Ascending aorta (tissue), 2 donors: ENCODE results near the gene ERFE. TPM values are rescaled to one million over a fixed set of nuclear protein-coding genes. Genes with fewer than 3 reads are reported as not detected.

ENCODE experiments used
- DNase-seq, 2 donors: peaks; one replicate each; pipeline ENCODE4 v3.0.0-alpha.2; 2019; ENCODE audit warnings: low spot score in 2 of 2
- H3K27ac ChIP-seq, 2 donors: fragments of 200-600 bp; sonication (generic); one replicate each; pipeline ENCODE4 v1.5.1; 2016 to 2017; ENCODE audit warnings: mild to moderate bottlenecking in 1 of 2
- H3K27me3 ChIP-seq: fragments of 200-600 bp; sonication (generic); one replicate; pipeline ENCODE4 v1.5.1; 2017
- H3K36me3 ChIP-seq, 2 donors: fragments of 200-600 bp; sonication (generic); one replicate each; pipeline ENCODE4 v1.5.1; 2016
- H3K4me1 ChIP-seq, 2 donors: fragments of 200-600 bp; sonication (generic); one replicate each; pipeline ENCODE4 v1.5.1; 2016 to 2017; ENCODE audit warnings: mild to moderate bottlenecking in 1 of 2
- H3K4me3 ChIP-seq, 2 donors: fragments of 200-600 bp; sonication (generic); one replicate each; pipeline ENCODE4 v1.5.1; 2016 to 2017; ENCODE audit warnings: mild to moderate bottlenecking in 1 of 2
- H3K9me3 ChIP-seq, 2 donors: fragments of 200-600 bp; sonication (generic); one replicate each; pipeline ENCODE4 v1.5.1; 2016
- intact Hi-C: fragments of 100-400 bp; cut with DNase I; formaldehyde crosslinking; loops from one replicate; pipeline ENCODE4 v1.15.1; 2023
- total RNA-seq: library from RNA; depleted of rRNA; stranded (reverse); fragments of >200 nt; gene quantifications from one replicate; pipeline ENCODE4 v1.1.0, GENCODE V29; 2016
- TF ChIP-seq, protein P1 (sequence below), 3 experiments: fragments of 200-600 bp in 2 of 3; fragments of 450-650 bp in 1 of 3; sonication (generic) in 2 of 3; IDR thresholded peaks; one replicate each; pipeline ENCODE4 v1.5.1; 2016 to 2019; ENCODE audit warnings: antibody characterized with exemption in 3 of 3, mild to moderate bottlenecking in 1 of 3, moderate library complexity in 1 of 3

The ERFE gene
- total RNA-seq, 1 donor from 2014 or later: 3.3 TPM

DNA sequence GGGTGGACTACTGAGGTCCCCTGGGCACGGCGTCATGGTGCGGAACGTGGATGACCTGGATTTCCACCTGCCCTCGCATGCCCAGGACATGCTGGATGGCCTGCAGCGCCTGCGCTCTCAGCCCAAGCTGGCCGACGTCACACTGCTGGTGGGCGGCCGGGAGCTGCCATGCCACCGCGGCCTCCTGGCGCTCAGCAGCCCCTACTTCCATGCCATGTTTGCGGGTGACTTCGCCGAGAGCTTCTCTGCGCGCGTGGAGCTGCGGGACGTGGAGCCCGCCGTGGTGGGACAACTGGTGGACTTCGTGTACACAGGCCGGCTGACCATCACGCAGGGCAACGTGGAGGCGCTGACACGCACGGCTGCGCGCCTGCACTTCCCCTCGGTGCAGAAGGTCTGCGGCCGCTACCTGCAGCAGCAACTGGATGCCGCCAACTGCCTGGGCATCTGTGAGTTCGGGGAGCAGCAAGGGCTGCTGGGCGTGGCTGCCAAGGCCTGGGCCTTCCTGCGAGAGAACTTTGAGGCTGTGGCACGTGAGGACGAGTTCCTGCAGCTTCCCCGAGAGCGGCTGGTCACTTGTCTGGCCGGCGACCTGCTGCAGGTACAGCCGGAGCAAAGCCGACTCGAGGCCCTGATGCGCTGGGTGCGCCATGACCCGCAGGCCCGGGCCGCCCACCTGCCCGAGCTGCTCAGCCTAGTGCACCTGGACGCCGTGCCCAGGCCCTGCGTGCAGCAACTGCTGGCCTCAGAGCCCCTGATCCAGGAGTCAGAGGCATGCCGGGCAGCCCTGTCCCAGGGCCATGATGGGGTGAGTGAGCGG, 17.8 kb upstream of the ERFE start:
- no peak for DNase-seq
- Histone ChIP-seq H3K36me3 (peaks cover 5 to 10% of the 10 kb centered on the region in 2 donors), H3K27me3 (no peaks in the 10 kb centered on the region), H3K27ac (no peak overlapping the region), H3K4me3 (no peak overlapping the region), H3K4me1 (peaks cover 19 to 52% of the 10 kb centered on the region in 2 donors), H3K9me3 (no peaks in the 10 kb centered on the region)
- intact Hi-C loops: loop anchor here (10.0 kb wide), 1 partner anchor 286 kb away; the partner anchor contains the start of gene RAMP1
- TF ChIP-seq, protein P1, sequence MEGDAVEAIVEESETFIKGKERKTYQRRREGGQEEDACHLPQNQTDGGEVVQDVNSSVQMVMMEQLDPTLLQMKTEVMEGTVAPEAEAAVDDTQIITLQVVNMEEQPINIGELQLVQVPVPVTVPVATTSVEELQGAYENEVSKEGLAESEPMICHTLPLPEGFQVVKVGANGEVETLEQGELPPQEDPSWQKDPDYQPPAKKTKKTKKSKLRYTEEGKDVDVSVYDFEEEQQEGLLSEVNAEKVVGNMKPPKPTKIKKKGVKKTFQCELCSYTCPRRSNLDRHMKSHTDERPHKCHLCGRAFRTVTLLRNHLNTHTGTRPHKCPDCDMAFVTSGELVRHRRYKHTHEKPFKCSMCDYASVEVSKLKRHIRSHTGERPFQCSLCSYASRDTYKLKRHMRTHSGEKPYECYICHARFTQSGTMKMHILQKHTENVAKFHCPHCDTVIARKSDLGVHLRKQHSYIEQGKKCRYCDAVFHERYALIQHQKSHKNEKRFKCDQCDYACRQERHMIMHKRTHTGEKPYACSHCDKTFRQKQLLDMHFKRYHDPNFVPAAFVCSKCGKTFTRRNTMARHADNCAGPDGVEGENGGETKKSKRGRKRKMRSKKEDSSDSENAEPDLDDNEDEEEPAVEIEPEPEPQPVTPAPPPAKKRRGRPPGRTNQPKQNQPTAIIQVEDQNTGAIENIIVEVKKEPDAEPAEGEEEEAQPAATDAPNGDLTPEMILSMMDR (IDR thresholded peaks at IDR 0.05): no peak

DNA sequence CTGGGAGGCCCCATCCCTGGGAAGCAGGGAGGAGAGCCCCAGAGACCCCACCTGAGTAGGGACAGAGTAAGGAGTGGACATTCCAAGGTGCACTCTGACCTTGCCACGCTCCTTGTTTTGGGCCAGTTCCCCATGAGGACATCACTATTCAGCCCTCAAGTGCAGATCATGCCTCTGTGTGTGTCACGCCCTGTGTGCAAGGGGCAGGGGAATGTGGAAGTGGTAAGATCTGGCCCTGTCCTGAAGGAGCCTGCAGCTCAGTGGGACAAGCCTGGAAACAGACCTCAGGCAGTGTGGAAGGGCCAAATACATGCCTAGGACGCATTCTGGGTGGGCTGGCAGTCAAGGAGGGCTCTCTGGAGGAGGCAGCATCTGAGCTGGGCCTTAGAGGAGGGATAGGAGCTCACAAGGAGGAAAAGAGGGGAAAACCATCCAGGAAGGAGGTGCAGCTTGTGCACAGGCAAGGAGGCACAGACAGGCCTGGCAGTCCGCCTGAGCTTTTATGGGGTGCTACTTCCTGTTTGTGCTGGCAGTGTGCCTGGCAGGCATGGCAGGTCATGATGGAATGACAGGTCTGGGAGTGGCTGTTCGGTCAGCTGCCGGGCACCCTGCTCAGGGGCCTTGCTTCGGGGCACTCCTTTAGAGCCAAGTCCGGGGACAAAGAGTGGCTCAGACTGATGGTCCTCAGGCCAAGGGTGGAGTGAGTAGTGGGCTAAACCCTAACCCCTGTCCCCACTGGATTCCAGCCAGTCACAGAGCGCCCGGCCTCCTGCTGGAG, 17.0 kb upstream of the ERFE start:
- H3K36me3 ChIP-seq: peaks cover 5 to 13% of the 10 kb centered on the region in 2 donors
- intact Hi-C loops: loop anchor here (2.0 to 10.0 kb wide), 2 partner anchors 27 to 287 kb away; partner anchors contain the start of gene RAMP1
- TF ChIP-seq, protein P1 (IDR thresholded peaks at IDR 0.05): no peak
- peak overlapping the region; percentile 5 to 17 for H3K4me3 ChIP-seq
- H3K27me3 ChIP-seq: no peaks in the 10 kb centered on the region
- H3K27ac ChIP-seq: no peak overlapping the region
- peaks cover 19 to 52% of the 10 kb centered on the region in 2 donors for H3K4me1 ChIP-seq
- no peaks in the 10 kb centered on the region for H3K9me3 ChIP-seq
- no peak for DNase-seq

DNA sequence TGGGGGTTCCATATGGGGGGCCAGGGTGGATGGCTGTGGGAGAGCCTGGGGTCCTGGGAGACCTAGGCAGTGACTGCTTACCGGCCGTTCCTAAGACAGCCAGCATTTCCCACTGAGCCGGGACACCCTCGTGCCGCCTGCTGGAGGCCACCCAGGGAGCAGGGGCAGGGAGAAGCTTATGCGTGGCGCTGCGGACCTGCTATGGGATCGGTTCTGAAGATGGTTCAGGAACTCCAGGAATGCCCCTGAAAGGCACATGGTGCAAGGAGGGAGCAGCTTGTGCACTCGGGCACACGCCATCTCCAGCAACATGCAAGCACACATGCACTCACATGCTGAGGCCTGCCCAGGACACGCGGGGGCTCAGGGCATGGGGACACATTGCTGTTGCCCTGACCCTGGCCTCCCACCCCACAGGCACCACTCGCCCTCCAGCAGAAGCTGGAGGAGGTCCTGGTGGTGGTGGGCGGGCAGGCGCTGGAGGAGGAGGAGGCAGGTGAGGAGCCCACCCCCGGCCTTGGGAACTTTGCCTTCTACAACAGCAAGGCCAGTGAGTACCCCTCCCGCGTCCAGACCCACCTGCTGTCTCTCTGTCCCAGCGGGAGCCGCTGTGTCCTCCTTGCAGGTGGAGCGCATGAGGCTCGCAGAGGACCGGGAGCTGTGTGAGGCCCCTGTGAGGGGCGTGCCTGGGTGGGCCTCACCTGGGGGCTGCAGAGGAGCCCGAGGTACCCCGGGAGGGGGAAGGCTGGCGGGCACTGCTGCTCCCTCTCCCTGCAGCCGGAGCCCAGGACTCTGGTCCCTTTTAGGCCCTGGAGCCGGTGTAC, 16.2 kb upstream of the ERFE start:
- H3K4me3 ChIP-seq: peak overlapping the region; percentile 17 to 35
- H3K9me3 ChIP-seq: no peaks in the 10 kb centered on the region
- intact Hi-C loops: loop anchor here (2.0 to 10.0 kb wide), 2 partner anchors 26 to 288 kb away; partner anchors contain the start of gene RAMP1
- H3K4me1 ChIP-seq: peaks cover 19 to 47% of the 10 kb centered on the region in 2 donors
- H3K27me3 ChIP-seq: no peaks in the 10 kb centered on the region
- TF ChIP-seq, protein P1 (IDR thresholded peaks at IDR 0.05): no peak
- H3K36me3 ChIP-seq: peaks cover 5 to 13% of the 10 kb centered on the region in 2 donors
- H3K27ac ChIP-seq: peak overlapping the region; percentile 39 to 73
- no peak for DNase-seq

DNA sequence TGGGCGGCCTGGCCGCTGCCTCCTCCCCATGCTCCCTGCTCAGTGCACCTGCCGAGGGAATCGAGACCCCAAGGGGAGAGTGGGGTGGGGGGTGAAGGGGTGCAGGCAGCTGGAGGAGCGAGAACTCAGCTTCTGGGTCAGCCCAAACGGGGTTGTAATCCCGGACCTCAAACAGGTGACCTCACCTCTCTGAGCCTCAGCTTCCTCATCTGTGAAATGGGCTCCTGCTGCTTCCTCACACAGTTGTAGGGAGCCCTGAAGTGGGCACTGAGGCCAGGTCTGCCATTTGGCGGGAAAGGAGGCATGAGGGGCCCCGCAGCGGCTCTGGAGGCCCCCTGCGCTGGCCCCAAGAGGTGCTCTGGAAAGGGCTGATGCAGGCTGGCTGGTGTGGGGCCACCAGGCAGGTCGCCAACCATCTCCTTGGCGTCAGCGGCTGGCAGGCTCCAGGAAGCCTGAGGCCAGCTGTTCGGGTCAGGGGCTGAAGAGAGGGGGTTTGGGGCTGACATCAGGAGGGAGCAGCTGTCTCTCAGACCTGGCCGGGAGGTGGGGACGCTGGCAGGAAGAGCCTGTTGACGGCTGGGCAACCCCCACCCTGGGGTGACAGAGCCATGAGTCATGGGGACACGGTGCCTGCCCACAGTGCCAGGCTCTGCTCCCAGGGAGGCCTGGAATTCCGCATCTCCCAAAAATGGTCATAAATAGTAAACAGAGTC, 15.4 kb upstream of the ERFE start:
- H3K4me3 ChIP-seq: peak overlapping the region; percentile 9 to 35
- intact Hi-C loops: loop anchor here (2.0 to 10.0 kb wide), 2 partner anchors 25 to 289 kb away; partner anchors contain the start of gene RAMP1
- H3K36me3 ChIP-seq: peaks cover 5 to 13% of the 10 kb centered on the region in 2 donors
- H3K4me1 ChIP-seq: peaks cover 17 to 39% of the 10 kb centered on the region in 2 donors
- H3K27ac ChIP-seq: peak overlapping the region; percentile 69 to 73
- peak; percentile 29 to 85 for DNase-seq
- no peaks in the 10 kb centered on the region for H3K27me3 ChIP-seq
- TF ChIP-seq, protein P1 (IDR thresholded peaks at IDR 0.05): no peak
- no peaks in the 10 kb centered on the region for H3K9me3 ChIP-seq
